Pancreas (tissue), 10 donors: ENCODE results near the gene POTEM. TPM values are rescaled to one million over a fixed set of nuclear protein-coding genes. Genes with fewer than 3 reads are reported as not detected.
"Not testable (repeated sequence)": the region's sequence is repeated elsewhere in the genome, so short reads cannot be mapped to it uniquely, and the experiment has no call there.

Source experiments
- ATAC-seq, 4 donors: fragments of 200-7000 bp; cut with Tn5 transposase; one replicate each; pipeline versions ENCODE4 v1.8.0 to v1.9.1; 2020; ENCODE audit warnings: mild to moderate bottlenecking in 4 of 4, moderate library complexity in 4 of 4
- DNase-seq, 6 donors: peaks; one replicate each; pipeline ENCODE4 v3.0.0-alpha.2; 2020
- FAIRE-seq: peaks from 2 replicates; lab custom pipeline; 2012; peaks lifted over from hg19 to GRCh38; lab: Jason Lieb, UNC
- H3K27ac ChIP-seq, 4 donors: fragments of 200-600 bp; sonication (generic); 1 replicate in 3 of 4; 2 replicates in 1 of 4; pipeline versions ENCODE4 v1.5.0 to v1.8.0; 2020
- H3K27me3 ChIP-seq, 4 donors: fragments of 200-600 bp; one replicate each; pipeline ENCODE4 v1.8.0; 2021
- H3K36me3 ChIP-seq, 3 donors: fragments of 200-600 bp; sonication (generic) in 1 of 3; one replicate each; pipeline versions ENCODE4 v1.5.0 to v1.8.0; 2020 to 2021
- H3K4me1 ChIP-seq, 3 donors: fragments of 200-600 bp; one replicate each; pipeline ENCODE4 v1.8.0; 2021
- H3K4me3 ChIP-seq, 4 donors: fragments of 200-600 bp; sonication (generic) in 2 of 4; one replicate each; pipeline versions ENCODE4 v1.5.0 to v1.8.0; 2020 to 2021
- H3K9me3 ChIP-seq, 4 donors: fragments of 200-600 bp; one replicate each; pipeline ENCODE4 v1.8.0; 2021
- WGBS, 2 donors: extraction: QIAGEN DNeasy Blood & Tissue Kit; methylation state at CpG; one replicate each; pipeline ENCODE4 v1.1.7; 2013; 5-methylcytosine and 5-hydroxymethylcytosine counted together
- intact Hi-C, 3 donors: fragments of 100-400 bp; cut with DNase I; formaldehyde crosslinking; loops; one replicate each; pipeline versions ENCODE4 v1.11.1 to v1.14.2; 2022
- polyA plus RNA-seq, 2 donors: library from polyadenylated mRNA; stranded (reverse); fragments of 200-250 nt; gene quantifications; one replicate each; pipeline ENCODE4 v1.2.3, GENCODE V29; 2013
- total RNA-seq, 6 donors: library from RNA; stranded (reverse); fragmentation: NEBNext Ultra II Directional in 4 of 6; extraction: Animal tissue kit (Norgen Biotek cat#: 25700) in 4 of 6; gene quantifications; one replicate each; pipeline versions ENCODE4 v1.2.1 to v1.2.4, GENCODE V29; 2021 to 2023
- donor health status: healthy with polysubstance abuse.
- donor health status: DM: no; HTN: no; CAD: no; lungs with moderate emphysema.
- donor health status: DM: no; HTN: no; CAD: no.
- donor health status: control.
- donor health status: control.
- donor health status: Bipolar disorder and iron deficiency.
- donor health status: DM: yes; HTN: yes; CAD: no.
- donor health status: DM: no; HTN: no; CAD: no.
- donor health status: DM: no; HTN: no; CAD: no.
- donor health status: DM: yes; HTN: yes; CAD: no.

POTEM gene
- total and polyA plus RNA-seq, 8 donors = not detected

DNA sequence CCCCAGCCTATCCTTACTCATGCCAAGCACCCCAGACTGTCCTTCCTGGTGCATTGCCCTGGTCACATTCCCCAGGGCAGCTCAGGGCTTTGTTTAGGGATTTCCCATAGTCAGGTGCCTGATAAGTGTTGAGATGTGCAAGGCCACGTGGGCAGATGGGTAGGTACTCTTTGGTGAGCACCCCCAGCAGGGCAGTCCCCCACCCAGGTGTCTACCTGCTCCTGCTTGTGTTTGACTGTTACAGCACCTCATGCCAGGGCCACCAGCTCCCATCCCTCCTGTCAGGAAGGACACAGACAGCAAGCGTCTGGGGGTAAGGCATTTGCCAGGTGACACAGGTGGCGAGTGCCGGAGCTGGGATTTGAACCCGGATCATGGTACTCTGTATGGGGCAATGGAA is 2.4 kb upstream of the POTEM start:
- FAIRE-seq, intact Hi-C loops, H3K27ac ChIP-seq, H3K4me3 ChIP-seq, H3K9me3 ChIP-seq, H3K4me1 ChIP-seq, DNase-seq, H3K36me3 ChIP-seq, H3K27me3 ChIP-seq: not testable (repeated sequence)
- ATAC-seq = peak in 1 of 4 donors; percentile 31
- no CpG with 5 or more reads among the region's 5 CpGs for WGBS, 2 donors

DNA sequence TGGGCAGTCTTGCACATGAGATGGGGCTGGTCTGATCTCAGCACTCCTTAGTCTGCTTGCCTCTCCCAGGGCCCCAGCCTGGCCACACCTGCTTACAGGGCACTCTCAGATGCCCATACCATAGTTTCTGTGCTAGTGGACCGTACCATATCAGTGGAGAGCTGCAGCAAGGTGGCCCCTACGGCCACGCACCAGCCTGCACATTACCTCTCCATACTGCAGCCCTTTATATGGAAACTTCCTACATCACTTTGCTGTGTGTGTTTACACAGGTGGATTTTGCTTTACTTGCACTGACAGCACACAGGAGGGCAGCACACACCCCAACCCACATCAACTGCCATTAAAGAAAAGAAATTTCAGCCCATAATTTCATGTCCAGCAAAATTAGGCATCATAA is 35.3 kb downstream of the POTEM start:
- FAIRE-seq = not testable (repeated sequence)

DNA sequence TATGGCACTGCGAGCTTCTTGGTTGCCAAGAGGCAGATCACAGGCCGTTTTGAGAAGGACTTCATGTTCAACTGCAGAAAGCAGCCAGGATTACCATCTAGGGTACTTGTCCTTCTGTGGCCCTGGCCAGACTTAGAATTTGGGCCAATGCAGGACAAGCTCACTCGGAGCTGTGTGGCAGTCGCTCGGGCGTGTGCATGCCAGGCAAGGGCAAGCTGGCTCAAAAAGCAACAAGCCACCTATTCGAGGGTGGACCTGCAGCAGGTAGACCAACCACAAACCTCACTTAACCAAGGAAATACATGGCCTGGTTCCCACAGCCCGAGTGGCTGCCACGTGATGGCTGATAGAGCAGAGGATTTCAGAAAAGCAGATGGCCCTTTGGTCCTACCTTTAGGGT is 39.3 kb downstream of the POTEM start:
- H3K4me1 ChIP-seq, FAIRE-seq, H3K36me3 ChIP-seq, H3K9me3 ChIP-seq, H3K27ac ChIP-seq, ATAC-seq, intact Hi-C loops, H3K27me3 ChIP-seq, DNase-seq, H3K4me3 ChIP-seq: not testable (repeated sequence)
- 37% methylated on average over 2 of the region's 9 CpGs; no CpG with 5 or more reads in 1 of the 2 donors for WGBS, 2 donors

More for the DNA sequence above, 35.3 kb downstream of the POTEM start:
- H3K27me3 ChIP-seq, ATAC-seq, DNase-seq, H3K9me3 ChIP-seq, H3K27ac ChIP-seq, H3K4me3 ChIP-seq, H3K36me3 ChIP-seq, intact Hi-C loops, H3K4me1 ChIP-seq: not testable (repeated sequence)
- WGBS, 2 donors = 53 to 54% methylated on average over 3 of the region's 3 CpGs

DNA sequence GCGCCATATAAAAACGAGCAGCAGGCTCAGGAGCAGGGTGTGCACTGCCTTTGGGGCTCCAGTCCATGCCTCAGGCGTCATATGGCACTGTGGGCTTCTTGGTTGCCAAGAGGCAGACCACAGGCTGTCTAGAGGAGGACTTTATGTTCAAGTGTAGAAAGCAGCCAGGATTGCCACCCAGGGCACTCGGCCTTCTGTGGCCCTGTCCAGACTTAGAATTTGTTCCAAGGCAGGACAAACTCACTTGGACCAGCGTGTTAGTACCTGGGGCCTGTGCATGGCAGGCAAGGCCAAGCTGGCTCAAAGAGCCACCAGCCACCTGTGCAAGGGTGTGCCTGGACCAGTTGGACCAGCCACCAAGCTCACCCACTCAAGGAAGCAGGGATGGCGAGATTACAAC is 40.4 kb downstream of the POTEM start:
- DNase-seq = peak in 2 of 6 donors; percentile 54 to 57
- H3K9me3 ChIP-seq, H3K27ac ChIP-seq, H3K36me3 ChIP-seq, H3K4me1 ChIP-seq, H3K4me3 ChIP-seq, intact Hi-C loops, FAIRE-seq, ATAC-seq, H3K27me3 ChIP-seq: not testable (repeated sequence)
- 39 to 50% methylated on average over 2 of the region's 6 CpGs for WGBS, 2 donors

DNA sequence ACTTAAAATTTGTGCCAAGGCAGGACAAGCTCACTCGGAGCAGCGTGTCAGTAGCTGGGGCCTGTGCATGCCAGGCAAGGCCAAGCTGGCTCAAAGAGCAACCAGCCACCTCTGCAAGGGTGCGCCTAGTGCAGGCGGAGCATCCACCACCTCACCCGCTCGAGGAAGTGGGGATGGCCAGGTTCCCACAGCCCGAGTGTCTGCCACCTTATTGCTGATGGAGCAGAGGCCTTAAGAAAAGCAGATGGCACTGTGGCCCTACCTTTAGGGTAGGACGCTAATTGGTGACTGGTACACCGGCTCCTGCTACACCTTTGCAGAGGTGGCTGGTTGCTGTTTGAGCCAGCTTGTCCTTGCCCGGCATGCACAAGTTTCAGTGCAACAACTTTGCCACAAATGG is 43.8 kb downstream of the POTEM start:
- H3K4me1 ChIP-seq, FAIRE-seq, H3K36me3 ChIP-seq, H3K27me3 ChIP-seq, ATAC-seq, H3K9me3 ChIP-seq, intact Hi-C loops, H3K4me3 ChIP-seq, H3K27ac ChIP-seq: not testable (repeated sequence)
- 61 to 89% methylated on average over 3 to 8 of the region's 10 CpGs for WGBS, 2 donors
- DNase-seq = peak in 1 of 6 donors; percentile 9

DNA sequence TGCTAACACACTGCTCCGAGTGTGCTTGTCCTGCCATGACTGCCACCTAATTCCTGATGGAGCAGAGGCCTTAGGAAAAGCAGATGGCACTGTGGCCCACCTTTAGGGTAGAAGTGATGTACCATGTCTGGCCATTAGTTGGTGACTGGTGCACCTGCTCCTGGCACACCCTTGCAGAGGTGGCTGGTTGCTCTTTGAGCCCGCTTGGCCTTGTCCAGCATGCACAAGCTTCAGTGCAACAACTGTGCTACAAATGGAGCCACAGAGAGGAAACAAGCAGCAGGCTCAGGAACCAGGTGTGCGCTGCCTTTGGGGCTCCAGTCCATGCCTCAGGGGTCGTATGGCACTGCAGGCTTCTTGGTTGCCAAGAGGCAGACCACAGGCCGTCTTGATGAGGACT is 44.5 kb downstream of the POTEM start:
- ATAC-seq, H3K27me3 ChIP-seq, H3K27ac ChIP-seq, FAIRE-seq, H3K9me3 ChIP-seq, intact Hi-C loops, H3K36me3 ChIP-seq, H3K4me3 ChIP-seq, H3K4me1 ChIP-seq: not testable (repeated sequence)
- WGBS, 2 donors = 37 to 58% methylated on average over 1 to 2 of the region's 5 CpGs
- peak in 1 of 6 donors; percentile 69 for DNase-seq

DNA sequence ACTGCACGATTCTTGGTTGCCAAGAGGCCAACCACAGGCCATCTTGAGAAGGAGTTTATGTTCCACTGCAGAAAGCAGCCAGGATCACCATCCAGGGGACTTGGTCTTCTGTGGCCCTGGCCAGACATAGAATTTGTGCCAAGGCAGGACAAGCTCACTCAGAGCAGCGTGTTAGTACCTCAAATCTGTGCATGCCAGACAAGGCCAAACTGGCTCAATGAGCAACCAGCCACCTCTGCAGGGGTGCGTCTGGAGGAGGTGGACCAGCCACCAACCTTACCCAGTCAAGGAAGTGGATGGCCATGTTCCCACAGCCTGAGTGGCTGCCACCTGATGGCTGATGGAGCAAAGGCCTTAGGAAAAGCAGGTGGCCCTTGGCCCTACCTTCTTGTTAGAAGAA is 48.0 kb downstream of the POTEM start:
- FAIRE-seq, H3K4me3 ChIP-seq, H3K36me3 ChIP-seq, intact Hi-C loops, DNase-seq, H3K27me3 ChIP-seq, H3K9me3 ChIP-seq, H3K4me1 ChIP-seq, H3K27ac ChIP-seq, ATAC-seq: not testable (repeated sequence)
- no CpG with 5 or more reads among the region's 3 CpGs for WGBS, 2 donors

DNA sequence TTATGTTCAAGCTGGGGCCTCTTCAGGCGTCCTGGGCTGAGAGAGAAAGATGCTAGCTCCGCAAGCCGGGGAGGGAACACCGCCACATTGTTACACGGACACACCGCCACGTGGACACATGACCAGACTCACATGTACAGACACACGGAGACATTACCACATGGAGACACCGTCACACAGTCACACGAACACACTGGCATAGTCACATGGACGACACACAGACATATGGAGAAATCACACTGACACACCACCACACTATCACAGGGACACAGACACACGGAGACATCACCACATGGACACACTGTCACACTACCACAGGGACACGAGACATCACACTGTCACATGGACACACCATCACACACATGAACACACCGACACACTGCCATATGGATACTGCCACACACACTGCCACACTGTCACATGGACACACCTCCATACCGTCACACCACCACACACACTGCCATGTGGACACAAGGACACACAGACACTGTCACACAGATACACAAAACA is 57.9 kb downstream of the POTEM start:
- intact Hi-C loops, H3K9me3 ChIP-seq, FAIRE-seq, H3K36me3 ChIP-seq, DNase-seq, H3K4me3 ChIP-seq, H3K27ac ChIP-seq, ATAC-seq, H3K27me3 ChIP-seq, H3K4me1 ChIP-seq: not testable (repeated sequence)
- WGBS, 2 donors = 46 to 70% methylated on average over 4 to 8 of the region's 15 CpGs

DNA sequence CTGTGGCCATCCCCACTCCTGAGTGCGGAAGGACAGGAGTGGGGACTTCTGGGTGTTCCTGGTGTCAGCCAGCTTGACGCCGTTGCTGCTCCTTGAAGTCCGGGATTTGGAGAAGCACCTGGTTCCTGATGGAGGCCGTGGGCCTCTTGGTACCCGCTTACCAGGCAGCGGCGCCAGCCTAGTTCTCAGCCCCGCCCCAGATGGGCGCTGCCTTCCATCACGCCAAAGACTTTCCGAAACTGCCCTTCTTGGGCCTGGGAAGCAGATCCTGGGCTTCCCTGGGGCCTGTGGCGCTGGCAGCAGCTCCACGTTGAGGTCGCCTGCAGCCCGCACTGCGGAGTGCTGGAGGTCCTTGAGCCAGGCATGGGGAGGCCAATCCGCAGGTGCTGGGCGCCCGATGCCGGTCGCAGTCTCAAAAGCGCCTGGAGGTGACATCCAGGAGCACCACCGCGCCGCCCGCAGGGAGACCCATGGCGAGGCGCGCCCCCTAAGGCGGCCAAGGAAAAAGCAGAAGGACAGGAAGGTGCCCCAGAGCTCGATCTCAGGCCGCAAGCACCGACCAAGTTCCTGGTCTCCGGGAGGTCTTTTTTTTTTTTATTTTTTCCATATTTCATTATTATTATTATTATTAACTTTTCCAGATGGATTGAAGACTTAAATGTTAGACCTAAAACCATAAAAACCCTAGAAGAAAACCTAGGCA is 59.6 kb downstream of the POTEM start:
- H3K27ac ChIP-seq, H3K9me3 ChIP-seq, H3K36me3 ChIP-seq, H3K4me1 ChIP-seq, ATAC-seq, FAIRE-seq, H3K4me3 ChIP-seq, H3K27me3 ChIP-seq, intact Hi-C loops: not testable (repeated sequence)
- 65 to 73% methylated on average over 10 to 25 of the region's 35 CpGs for WGBS, 2 donors
- peak in 1 of 6 donors; percentile 6 for DNase-seq

DNA sequence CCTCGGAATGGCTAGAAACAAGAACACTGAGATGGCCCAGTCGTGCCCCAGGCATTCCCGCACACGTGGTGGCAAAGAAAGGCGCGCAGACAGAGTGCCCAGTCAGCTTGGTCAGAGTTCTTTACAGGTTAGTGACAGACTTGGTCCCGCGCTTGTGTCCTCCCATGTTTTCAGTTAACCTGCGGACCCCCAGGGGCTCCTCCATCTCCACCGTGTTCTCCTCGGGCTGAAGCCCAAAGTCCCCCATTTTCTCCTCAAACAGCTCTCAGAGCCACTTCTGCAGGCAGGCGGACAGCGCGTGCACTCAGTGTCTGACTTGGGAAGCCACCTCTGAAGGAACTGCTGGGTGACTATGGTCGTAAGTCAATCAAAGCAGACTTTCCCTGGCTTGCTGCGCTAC is 60.7 kb downstream of the POTEM start:
- H3K27me3 ChIP-seq, H3K4me3 ChIP-seq, FAIRE-seq: not testable (repeated sequence)

DNA sequence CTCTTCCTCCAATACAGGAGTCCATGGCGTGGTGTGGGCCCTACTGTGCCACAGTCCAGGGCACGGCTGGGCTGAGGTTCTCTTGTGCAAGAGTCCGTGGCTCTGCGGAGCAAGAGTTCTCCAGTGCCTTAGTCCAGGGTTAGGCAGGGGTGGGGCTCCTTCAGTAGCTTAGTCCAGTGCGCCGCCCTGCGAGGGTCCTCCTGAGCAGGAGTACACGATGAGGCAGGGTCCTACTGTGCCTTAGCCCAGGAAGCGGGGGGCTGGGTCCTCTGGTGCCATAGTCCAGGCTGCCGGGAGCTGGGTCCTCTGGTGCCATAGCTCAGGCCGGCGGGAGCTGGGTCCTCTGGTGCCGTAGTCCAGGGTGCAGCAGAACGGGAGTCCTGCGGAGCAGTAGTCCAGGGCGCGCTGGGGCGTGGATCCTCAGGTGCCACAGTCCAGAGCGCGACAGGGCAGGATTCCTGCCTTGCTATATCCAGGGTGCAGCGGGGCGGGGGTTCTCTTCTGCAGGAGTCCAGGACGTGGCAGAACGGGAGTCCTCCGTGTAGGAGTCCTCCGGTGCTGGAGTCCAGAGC is 69.7 kb downstream of the POTEM start:
- H3K4me1 ChIP-seq, intact Hi-C loops, H3K4me3 ChIP-seq, H3K9me3 ChIP-seq, H3K27ac ChIP-seq, H3K27me3 ChIP-seq, ATAC-seq, FAIRE-seq, H3K36me3 ChIP-seq: not testable (repeated sequence)
- peak in 1 of 6 donors; percentile 16 for DNase-seq
- 80 to 87% methylated on average over 1 to 11 of the region's 26 CpGs for WGBS, 2 donors

More for the DNA sequence above, 60.7 kb downstream of the POTEM start:
- intact Hi-C loops, H3K9me3 ChIP-seq, H3K36me3 ChIP-seq, ATAC-seq, H3K4me1 ChIP-seq, DNase-seq, H3K27ac ChIP-seq: not testable (repeated sequence)
- WGBS, 2 donors = 73 to 81% methylated on average over 3 to 5 of the region's 16 CpGs

DNA sequence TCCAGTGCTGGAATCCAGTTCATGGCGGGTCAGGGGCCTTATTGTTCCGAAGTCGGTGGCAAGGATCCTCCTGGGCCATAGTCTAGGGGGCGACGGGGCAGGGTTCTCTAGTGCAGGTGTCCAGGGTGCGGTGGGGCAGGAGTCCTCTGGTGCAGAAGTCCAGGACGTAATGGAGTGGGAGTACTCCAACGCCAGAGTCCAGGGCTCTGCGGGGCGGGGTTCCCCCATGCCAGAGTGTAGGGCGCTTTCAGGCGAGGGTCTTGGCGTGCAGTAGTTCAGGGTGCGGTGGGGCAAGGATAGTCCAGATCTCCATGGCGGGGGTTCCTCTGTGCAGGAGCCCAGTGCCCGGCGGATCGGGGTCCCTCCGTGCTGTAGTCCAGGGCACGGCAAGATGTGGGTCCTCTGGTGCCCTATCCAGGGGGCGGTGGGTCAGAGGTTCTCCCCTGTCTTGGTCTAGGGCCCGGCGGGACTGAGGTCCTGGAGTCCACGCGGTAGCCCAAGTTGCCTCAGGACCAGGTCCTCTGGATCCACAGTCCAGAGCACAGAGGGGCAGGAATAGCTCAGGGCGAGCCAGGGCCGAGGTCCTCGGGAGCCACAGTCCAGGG is 70.9 kb downstream of the POTEM start:
- H3K36me3 ChIP-seq, ATAC-seq, H3K9me3 ChIP-seq, H3K4me3 ChIP-seq, FAIRE-seq, H3K27ac ChIP-seq, intact Hi-C loops, H3K27me3 ChIP-seq, H3K4me1 ChIP-seq: not testable (repeated sequence)
- WGBS, 2 donors = 83% methylated on average over 6 to 14 of the region's 28 CpGs
- DNase-seq = peak in 1 of 6 donors; percentile 72
